GM03348 (cell line): ENCODE data around the gene ATG16L1.

Experiments used
- DNase-seq: peaks from one replicate; pipeline ENCODE4 v3.0.0; 2012; ENCODE audit warnings: low spot score

The ATG16L1 gene

GRCh38 chr2:233260661-233261060 lies 9.2 kb downstream of the ATG16L1 start:
- DNase-seq, result no peak

DNA sequence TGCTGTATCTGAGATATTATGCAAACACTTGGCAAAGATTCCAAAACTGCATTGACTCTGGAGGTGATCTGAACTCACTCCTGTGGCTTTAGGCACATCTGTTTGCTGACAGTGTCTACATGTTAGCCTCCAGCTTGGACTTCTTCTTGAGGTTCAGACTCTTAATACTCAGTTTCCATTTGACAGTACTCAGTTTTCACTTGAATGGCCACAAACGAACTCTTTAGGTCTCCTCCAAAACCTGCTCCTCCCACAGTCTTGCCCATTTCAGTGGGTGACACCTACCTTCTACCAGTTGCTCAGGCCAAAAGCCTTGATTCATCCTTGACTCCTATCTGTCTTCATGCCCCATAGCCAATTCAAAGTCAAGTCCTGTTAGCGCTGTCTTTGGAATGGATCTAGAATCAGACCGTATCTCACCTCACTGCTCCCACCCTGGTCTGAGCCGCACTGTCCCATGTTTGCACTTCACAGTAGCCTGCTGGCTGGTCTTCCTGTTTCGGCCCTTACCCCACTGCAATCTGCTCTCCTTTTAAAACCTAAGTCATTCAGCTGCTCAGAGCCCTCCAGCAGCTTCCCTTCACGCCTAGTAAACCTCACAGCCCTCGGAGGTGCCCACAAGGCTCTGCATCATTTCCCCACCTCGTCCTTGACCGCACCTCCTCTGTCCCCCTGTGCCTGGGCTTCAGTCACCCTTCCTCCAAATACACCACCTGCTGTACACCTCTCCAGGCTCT lies 10.5 kb downstream of the ATG16L1 start:
- no peak for DNase-seq

- DNase-seq, result no peak
Measured at GRCh38 chr2:233262562-233262961, 11.1 kb downstream of the ATG16L1 start.

GRCh38 chr2:233263045-233263570 lies 11.6 kb downstream of the ATG16L1 start:
- no peak for DNase-seq

DNA sequence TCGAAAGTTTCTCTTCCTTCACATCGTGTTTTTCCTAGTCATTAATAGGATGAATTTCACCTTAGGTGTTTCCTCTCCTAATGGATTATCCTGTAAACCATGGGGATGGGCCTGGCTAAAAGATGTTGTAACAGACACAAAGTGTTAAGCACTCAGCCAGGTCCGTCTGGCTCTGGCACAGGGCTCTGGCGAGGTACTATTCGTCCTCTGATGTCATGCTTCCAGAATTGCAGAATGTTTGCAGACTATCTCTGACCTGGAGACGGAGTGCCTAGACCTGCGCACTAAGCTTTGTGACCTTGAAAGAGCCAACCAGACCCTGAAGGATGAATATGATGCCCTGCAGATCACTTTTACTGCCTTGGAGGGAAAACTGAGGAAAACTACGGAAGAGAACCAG lies 13.2 kb downstream of the ATG16L1 start:
- DNase-seq, result no peak

- no peak for DNase-seq
Measured at GRCh38 chr2:233265899-233266431, 14.5 kb downstream of the ATG16L1 start.

DNA sequence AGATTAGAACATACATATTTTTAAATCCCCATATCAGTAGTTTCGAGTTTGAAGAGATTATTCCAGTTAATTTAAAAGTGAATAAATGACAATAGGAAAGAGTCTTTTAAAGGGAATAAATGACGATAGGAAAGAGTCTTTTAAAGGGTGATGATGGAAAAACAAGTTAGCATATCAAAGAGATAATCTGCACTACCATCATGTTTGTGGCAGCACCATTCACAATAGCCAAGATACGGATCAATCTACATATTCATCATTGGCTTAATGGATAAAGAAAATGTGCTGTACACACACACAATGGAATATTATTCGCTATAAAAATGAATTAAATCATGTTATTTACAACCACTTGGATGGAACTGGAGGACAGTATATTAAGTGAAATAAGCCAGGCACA lies 15.0 kb downstream of the ATG16L1 start:
- no peak for DNase-seq

- no peak for DNase-seq
Measured at GRCh38 chr2:233267516-233268245, 16.2 kb downstream of the ATG16L1 start.

- no peak for DNase-seq
Measured at GRCh38 chr2:233270366-233270765, 18.9 kb downstream of the ATG16L1 start.

GRCh38 chr2:233270951-233271350 lies 19.5 kb downstream of the ATG16L1 start:
- DNase-seq, result no peak

DNA sequence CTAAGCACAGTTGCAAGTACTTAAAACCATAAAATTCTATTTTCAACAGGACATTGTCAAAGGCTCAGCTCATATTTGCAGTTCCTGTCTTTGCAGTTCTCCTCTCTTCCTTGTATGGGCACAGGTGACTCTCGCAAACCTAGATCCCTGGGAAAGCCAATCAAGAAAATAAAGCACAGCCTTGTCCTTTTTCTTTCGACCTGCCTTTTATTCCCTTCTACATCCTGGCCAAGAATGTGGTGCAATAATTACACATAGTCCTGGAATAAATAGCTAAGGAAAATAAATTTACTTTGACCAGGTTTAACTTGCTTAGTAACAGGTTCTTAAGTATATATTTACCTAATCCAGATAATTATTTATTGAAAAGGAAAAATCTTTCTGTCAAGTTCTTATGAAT lies 20.2 kb downstream of the ATG16L1 start:
- no peak for DNase-seq

DNA sequence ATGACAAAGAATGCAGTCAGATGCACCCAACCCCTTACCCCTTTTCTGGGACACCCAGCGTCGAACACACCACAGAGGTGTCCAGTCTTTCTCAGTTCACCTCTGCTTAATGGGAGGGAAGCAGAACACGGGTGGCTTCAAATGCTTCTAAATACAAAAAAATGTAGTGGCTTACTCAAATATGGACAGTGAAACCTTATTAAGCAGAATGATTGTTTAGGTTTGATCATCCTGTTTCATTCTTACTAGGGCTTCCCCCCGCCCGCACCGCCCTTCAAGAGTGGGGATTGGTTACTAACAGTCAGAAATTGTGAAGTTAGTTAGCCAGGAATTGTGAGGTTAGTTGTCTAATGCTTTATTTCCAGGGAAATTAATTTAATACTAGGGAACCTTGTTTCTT lies 21.6 kb downstream of the ATG16L1 start:
- no peak for DNase-seq

- DNase-seq, result no peak
Measured at GRCh38 chr2:233275223-233275622, 23.8 kb downstream of the ATG16L1 start.

DNA sequence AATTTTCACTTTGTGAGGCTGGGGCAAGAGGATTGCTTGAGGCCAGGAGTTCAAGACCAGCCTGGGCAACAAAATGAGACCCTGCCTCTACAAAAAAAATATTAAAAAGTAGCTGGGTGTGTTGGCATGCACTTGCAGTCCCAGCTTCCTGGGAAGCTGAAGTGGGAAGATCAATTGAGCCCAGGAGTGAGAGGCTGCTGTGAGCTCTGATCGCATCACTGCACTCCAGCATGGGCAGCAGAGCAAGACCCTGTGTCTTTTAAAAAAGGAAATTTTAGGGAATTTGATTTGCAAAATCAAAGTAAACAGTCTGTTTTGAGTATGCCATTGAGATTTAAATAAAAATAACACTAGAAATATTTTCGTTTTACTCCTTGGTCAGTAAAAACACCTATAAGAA lies 27.4 kb downstream of the ATG16L1 start:
- no peak for DNase-seq

- DNase-seq, result no peak
Measured at GRCh38 chr2:233280114-233280693, 28.7 kb downstream of the ATG16L1 start.

DNA sequence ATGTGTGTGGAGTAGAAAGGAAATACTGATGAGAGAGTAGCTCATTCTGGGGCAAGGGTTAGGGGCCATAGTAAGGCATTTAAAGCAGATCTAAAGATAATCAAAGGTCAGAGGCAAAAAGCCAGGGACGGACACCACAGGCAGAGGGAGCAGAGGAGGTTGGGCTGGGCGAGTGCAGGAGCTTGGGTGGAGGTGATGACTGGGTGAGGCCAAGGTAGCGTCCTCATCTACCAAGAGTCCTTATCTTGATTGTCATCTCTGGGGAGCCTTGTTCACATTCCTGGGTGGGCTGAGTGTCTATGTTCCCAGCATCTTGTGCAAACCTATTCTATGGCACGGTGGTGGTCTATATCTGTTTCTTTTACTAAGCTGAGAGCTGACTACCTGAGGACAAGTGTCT lies 30.1 kb downstream of the ATG16L1 start:
- no peak for DNase-seq

- no peak for DNase-seq
Measured at GRCh38 chr2:233281992-233282603, 30.6 kb downstream of the ATG16L1 start.

DNA sequence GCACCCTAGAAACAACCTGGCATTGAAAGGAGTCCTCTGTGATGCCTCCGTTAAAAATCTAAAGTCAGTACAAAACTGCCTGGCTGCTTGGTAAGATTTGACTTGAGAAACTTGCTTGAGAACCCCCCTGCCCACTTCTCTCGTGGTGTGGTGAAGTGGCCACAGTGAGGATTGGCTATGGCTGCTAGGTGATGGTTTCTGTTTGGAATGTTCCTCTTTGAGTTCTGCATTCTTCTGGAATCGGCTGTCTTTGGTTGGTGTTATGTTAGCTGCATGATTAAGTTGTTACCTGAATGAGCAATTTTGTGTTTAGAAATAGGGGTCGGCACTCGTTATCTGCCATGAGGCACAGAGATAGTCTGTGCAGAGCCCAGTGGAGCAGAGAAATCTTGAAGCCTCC lies 34.4 kb downstream of the ATG16L1 start:
- DNase-seq, result no peak

DNA sequence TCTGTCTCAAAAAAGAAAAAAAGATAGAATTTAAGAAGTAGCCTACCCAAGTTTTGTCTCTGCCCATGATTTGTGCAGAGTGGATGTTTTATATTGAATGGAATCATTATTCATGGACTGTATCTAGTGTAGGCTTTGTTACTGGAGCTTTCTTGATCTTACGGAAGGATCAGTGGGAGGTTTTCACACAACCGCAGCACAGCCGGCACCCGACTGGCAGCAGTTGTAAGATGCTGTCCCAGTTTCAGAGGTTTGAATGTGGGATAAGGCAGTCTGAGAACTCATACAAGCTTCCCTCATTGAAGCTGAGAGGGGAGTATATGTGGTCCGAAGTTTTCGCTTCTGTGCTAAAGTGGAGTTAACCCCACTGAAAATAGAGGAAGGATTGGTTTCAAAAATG lies 36.4 kb downstream of the ATG16L1 start:
- no peak for DNase-seq

DNA sequence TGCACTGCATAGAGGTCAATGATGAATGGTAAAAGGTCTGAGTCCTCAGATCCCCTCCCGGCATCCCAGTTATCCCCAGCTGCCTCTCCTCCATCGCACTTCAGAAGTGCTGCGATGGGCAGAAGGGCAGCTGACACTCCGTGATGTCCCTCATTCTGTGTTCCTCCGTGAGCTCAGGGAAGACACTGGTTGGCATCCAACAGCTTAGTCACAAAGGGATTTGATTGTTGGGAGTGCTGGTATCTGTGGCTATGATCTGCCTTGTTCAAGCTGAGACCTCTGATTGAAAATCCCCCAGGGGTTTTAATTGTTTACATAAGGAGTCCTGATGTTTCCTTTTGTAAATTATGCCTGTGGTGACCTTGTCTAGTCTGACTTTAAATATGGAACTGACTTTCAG lies 37.2 kb downstream of the ATG16L1 start:
- no peak for DNase-seq

DNA sequence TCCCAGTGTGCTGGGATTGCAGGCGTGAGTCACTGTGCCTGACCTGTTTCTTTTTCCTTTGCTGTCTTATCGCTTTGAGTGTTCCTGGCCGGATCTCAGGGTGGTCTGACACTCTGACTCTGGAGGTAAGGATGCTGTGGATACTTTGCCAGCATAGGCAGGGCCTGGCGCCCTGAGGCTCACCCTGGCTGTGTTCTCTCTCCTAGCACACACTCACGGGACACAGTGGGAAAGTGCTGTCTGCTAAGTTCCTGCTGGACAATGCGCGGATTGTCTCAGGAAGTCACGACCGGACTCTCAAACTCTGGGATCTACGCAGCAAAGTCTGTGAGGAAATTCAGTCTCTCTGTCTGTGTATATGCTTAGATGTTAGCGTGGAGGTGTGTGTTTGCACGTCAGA lies 38.2 kb downstream of the ATG16L1 start:
- no peak for DNase-seq

DNA sequence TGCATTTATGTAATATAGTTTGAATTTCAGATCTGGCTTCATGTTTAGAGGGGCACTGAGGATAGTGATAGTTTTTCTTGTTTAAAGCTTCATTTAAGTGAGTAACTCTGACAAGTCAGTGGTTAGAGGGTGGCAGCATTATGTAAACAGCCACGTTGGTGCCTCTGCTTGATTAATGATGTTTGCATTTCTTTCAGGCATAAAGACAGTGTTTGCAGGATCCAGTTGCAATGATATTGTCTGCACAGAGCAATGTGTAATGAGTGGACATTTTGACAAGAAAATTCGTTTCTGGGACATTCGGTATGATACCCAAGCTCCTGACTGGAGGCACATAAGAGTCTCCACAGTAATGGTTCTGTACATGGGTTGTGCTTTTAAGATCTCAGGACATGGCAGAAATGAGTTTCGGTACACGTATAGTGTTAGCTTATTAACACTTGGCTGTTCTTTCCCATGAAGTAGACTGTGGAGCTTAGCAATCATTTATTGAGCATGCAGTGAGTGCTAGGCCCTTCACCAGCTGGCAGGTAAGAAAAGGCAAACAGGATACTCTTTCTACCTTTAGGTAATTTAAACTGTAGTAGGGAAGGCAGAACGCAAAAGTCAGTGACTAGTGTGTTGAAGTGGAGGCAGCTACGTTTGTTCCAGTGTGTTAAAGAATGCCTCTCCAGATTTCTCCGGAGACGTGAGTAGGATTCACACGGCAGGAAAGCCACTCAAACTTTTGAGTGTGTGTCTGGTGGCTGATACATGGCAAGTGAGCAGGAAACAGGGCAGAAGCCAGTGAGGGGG lies 38.8 kb downstream of the ATG16L1 start:
- no peak for DNase-seq
